ENCODE measurements around the gene COA8.

Gene COA8

GRCh38 chr14:103537175-103537990 is 25.4 kb upstream of the COA8 start:
- no peak for TF ChIP-seq ZNF274 (IDR thresholded peaks at IDR 0.05; ENCODE audit: low read depth, low read length)

GRCh38 chr14:103538291-103539055 is 24.3 kb upstream of the COA8 start:
- TF ChIP-seq ZNF274 (IDR thresholded peaks at IDR 0.05; ENCODE audit: low read depth, low read length): no peak
- no peak overlapping the region for H3K4me3 ChIP-seq (ENCODE audit: low read length)

More at GRCh38 chr14:103537175-103537990, 25.4 kb upstream of the COA8 start:
- H3K4me3 ChIP-seq (ENCODE audit: low read length): no peak overlapping the region

- no peak for TF ChIP-seq ZNF274 (IDR thresholded peaks at IDR 0.05; ENCODE audit: low read depth, low read length)
- H3K4me3 ChIP-seq (ENCODE audit: low read length): no peak overlapping the region
Observed at GRCh38 chr14:103539056-103539825, 23.5 kb upstream of the COA8 start.

- no peak for TF ChIP-seq ZNF274 (IDR thresholded peaks at IDR 0.05; ENCODE audit: low read depth, low read length)
- no peak overlapping the region for H3K4me3 ChIP-seq (ENCODE audit: low read length)
Observed at GRCh38 chr14:103540821-103541708, 21.7 kb upstream of the COA8 start.

- no peak for TF ChIP-seq ZNF274 (IDR thresholded peaks at IDR 0.05; ENCODE audit: low read depth, low read length)
- no peak overlapping the region for H3K4me3 ChIP-seq (ENCODE audit: low read length)
Observed at GRCh38 chr14:103541709-103542604, 20.8 kb upstream of the COA8 start.

GRCh38 chr14:103542605-103543088 is 20.1 kb upstream of the COA8 start:
- H3K4me3 ChIP-seq (ENCODE audit: low read length): no peak overlapping the region

GRCh38 chr14:103543140-103543539 is 19.6 kb upstream of the COA8 start:
- no peak for TF ChIP-seq ZNF274 (IDR thresholded peaks at IDR 0.05; ENCODE audit: low read depth, low read length)
- no peak overlapping the region for H3K4me3 ChIP-seq (ENCODE audit: low read length)

More at GRCh38 chr14:103542605-103543088, 20.1 kb upstream of the COA8 start:
- TF ChIP-seq ZNF274 (IDR thresholded peaks at IDR 0.05; ENCODE audit: low read depth, low read length): no peak

- no peak overlapping the region for H3K4me3 ChIP-seq (ENCODE audit: low read length)
- no peak for TF ChIP-seq ZNF274 (IDR thresholded peaks at IDR 0.05; ENCODE audit: low read depth, low read length)
Observed at GRCh38 chr14:103543721-103544387, 18.9 kb upstream of the COA8 start.

GRCh38 chr14:103544388-103545218 is 18.2 kb upstream of the COA8 start:
- TF ChIP-seq ZNF274 (IDR thresholded peaks at IDR 0.05; ENCODE audit: low read depth, low read length): no peak
- no peak overlapping the region for H3K4me3 ChIP-seq (ENCODE audit: low read length)

GRCh38 chr14:103545219-103545914 is 17.4 kb upstream of the COA8 start:
- H3K4me3 ChIP-seq (ENCODE audit: low read length): no peak overlapping the region
- no peak for TF ChIP-seq ZNF274 (IDR thresholded peaks at IDR 0.05; ENCODE audit: low read depth, low read length)
